Osteocyte (in vitro differentiated cells): ENCODE results near the gene ATP9A. TPM values are rescaled to one million over a fixed set of nuclear protein-coding genes. Genes with fewer than 3 reads are reported as not detected.
A peak's percentile ranks its signal among the peaks of the same experiment; 100 is the strongest.
"Not testable (repeated sequence)": the region's sequence is repeated elsewhere in the genome, so short reads cannot be mapped to it uniquely, and the experiment has no call there.

ENCODE experiments used
- DNase-seq: peaks from one replicate; pipeline ENCODE4 v3.0.0; 2021; ENCODE audit warnings: mixed read lengths; ENCODE audit not compliant: unreplicated experiment; ENCODE audit errors: extremely low spot score
- H3K27ac Mint-ChIP-seq: one replicate; pipeline ENCODE4 v1.8.0; 2021; ENCODE audit warnings: mild to moderate bottlenecking, mixed read lengths; ENCODE audit not compliant: unreplicated experiment
- H3K27me3 Mint-ChIP-seq: one replicate; pipeline ENCODE4 v1.8.0; 2021; ENCODE audit warnings: mixed read lengths; ENCODE audit not compliant: unreplicated experiment
- H3K36me3 Mint-ChIP-seq: one replicate; pipeline ENCODE4 v1.8.0; 2021; ENCODE audit warnings: mixed read lengths; ENCODE audit not compliant: unreplicated experiment
- H3K4me1 Mint-ChIP-seq: one replicate; pipeline ENCODE4 v1.8.0; 2021; ENCODE audit warnings: mixed read lengths; ENCODE audit not compliant: unreplicated experiment
- H3K4me3 Mint-ChIP-seq: one replicate; pipeline ENCODE4 v1.8.0; 2021; ENCODE audit warnings: mild to moderate bottlenecking, moderate library complexity, mixed read lengths; ENCODE audit not compliant: unreplicated experiment
- H3K9me3 Mint-ChIP-seq: one replicate; pipeline ENCODE4 v1.8.0; 2021; ENCODE audit warnings: mixed read lengths; ENCODE audit not compliant: unreplicated experiment
- CTCF ChIP-seq: fragments of 200-600 bp; sonication (generic); IDR thresholded peaks from 2 replicates; pipeline ENCODE4 v1.5.0; 2021; ENCODE audit warnings: antibody characterized with exemption, mild to moderate bottlenecking, moderate library complexity
- total RNA-seq: library from RNA; stranded (reverse); gene quantifications from 2 replicates; pipeline ENCODE4 v1.2.1, GENCODE V29; 2021

ATP9A gene
- total RNA-seq, 1 donor from 2014 or later: 58.4 TPM

GRCh38 chr20:51687108-51687507 is 81.1 kb downstream of the ATP9A start:
- no peak for DNase-seq
- Mint-ChIP-seq H3K36me3 (peaks cover 34% of the 10 kb centered on the region), H3K27ac (peak overlapping the region; percentile 64), H3K27me3 (no peaks in the 10 kb centered on the region), H3K4me1 (peaks cover 27% of the 10 kb centered on the region), H3K4me3 (no peak overlapping the region), H3K9me3 (no peaks in the 10 kb centered on the region)
- TF ChIP-seq CTCF: no peak

- H3K27me3 Mint-ChIP-seq, H3K9me3 Mint-ChIP-seq, DNase-seq, H3K4me3 Mint-ChIP-seq: not testable (repeated sequence)
- Mint-ChIP-seq H3K27ac (peak overlapping the region; percentile 6), H3K36me3 (peaks cover 31% of the 10 kb centered on the region), H3K4me1 (peaks cover 27% of the 10 kb centered on the region)
Measured at GRCh38 chr20:51685494-51685893, 82.7 kb downstream of the ATP9A start.

GRCh38 chr20:51680067-51680749 is 88.0 kb downstream of the ATP9A start:
- peaks cover 11% of the 10 kb centered on the region for H3K4me1 Mint-ChIP-seq
- DNase-seq: no peak
- no peaks in the 10 kb centered on the region for H3K27me3 Mint-ChIP-seq
- TF ChIP-seq CTCF: no peak
- H3K4me3 Mint-ChIP-seq: no peak overlapping the region
- H3K36me3 Mint-ChIP-seq: peaks cover 23% of the 10 kb centered on the region
- no peak overlapping the region for H3K27ac Mint-ChIP-seq
- no peaks in the 10 kb centered on the region for H3K9me3 Mint-ChIP-seq

GRCh38 chr20:51679254-51679921 is 88.8 kb downstream of the ATP9A start:
- H3K27me3 Mint-ChIP-seq: no peaks in the 10 kb centered on the region
- peaks cover 11% of the 10 kb centered on the region for H3K4me1 Mint-ChIP-seq
- H3K27ac Mint-ChIP-seq: no peak overlapping the region
- H3K9me3 Mint-ChIP-seq: no peaks in the 10 kb centered on the region
- H3K36me3 Mint-ChIP-seq: peaks cover 27% of the 10 kb centered on the region
- TF ChIP-seq CTCF: no peak
- H3K4me3 Mint-ChIP-seq: no peak overlapping the region
- DNase-seq: no peak

GRCh38 chr20:51678026-51678697 is 90.0 kb downstream of the ATP9A start:
- no peak for DNase-seq
- Mint-ChIP-seq H3K4me1 (peaks cover 4% of the 10 kb centered on the region), H3K36me3 (peaks cover 36% of the 10 kb centered on the region), H3K27ac (no peak overlapping the region), H3K27me3 (no peaks in the 10 kb centered on the region), H3K4me3 (no peak overlapping the region), H3K9me3 (no peaks in the 10 kb centered on the region)
- no peak for TF ChIP-seq CTCF
